K562 (cell line): ENCODE data around the gene PRKAA1. TPM values are rescaled to one million over a fixed set of nuclear protein-coding genes. Genes with fewer than 3 reads are reported as not detected.
"Not testable (repeated sequence)": the region's sequence is repeated elsewhere in the genome, so short reads cannot be mapped to it uniquely, and the experiment has no call there.

ENCODE experiments used
- ATAC-seq: fragments of 200-7000 bp; cut with Tn5 transposase; 3 replicates; pipeline ENCODE4 v1.9.1; 2020; ENCODE audit warnings: moderate library complexity
- BruUV-seq: library from RNA; stranded (reverse); fragments of 400-500 nt; replicated peaks from 2 replicates; lab custom pipeline; 2021; lab: Mats Ljungman, UMichigan
- CTCF ChIA-PET: fragments of 300-600 bp; formaldehyde crosslinking; extraction: SDS; loops from one replicate; lab custom pipeline; 2021; ENCODE audit warnings: low intra/inter-chr PET ratio; lab: Yijun Ruan, JAX
- POLR2A ChIA-PET: fragments of 300-600, 350-650 bp; sonication (Branson Sonifier 250); formaldehyde crosslinking; extraction: SDS; loops from one replicate; lab custom pipeline; 2021; ENCODE audit warnings: antibody characterized with exemption, inconsistent platforms; lab: Yijun Ruan, JAX
- DNase-seq, 4 experiments: peaks; one replicate each; pipeline versions ENCODE4 v3.0.0 to v3.0.0-alpha.2; 2011 to 2018; ENCODE audit warnings: low spot score in 3 of 4, mixed read lengths in 3 of 4; ENCODE audit errors: extremely low read depth in 1 of 4
- FAIRE-seq: peaks from 2 replicates; lab custom pipeline; 2011; peaks lifted over from hg19 to GRCh38; lab: Jason Lieb, UNC
- H2AFZ ChIP-seq: 2 replicates; pipeline ENCODE4 v1.6.0; 2011; ENCODE audit warnings: low read depth, low read length, control low read depth, inconsistent platforms
- H3K27ac ChIP-seq: fragments of 200-600 bp; 3 replicates; pipeline ENCODE4 v1.8.0; 2011; ENCODE audit warnings: low read depth, mild to moderate bottlenecking, control low read depth, inconsistent platforms, low read length, moderate library complexity, mixed read lengths; ENCODE audit errors: extremely low read depth
- H3K27me3 ChIP-seq, 2 experiments: fragments of 300-600 bp in 1 of 2; 2 replicates in 1 of 2; 3 replicates in 1 of 2; pipeline versions ENCODE4 v1.6.0 to v1.8.0; 2011; ENCODE audit warnings: inconsistent platforms in 2 of 2, low read length in 2 of 2, mild to moderate bottlenecking in 1 of 2, mixed read lengths in 1 of 2, moderate library complexity in 1 of 2; ENCODE audit not compliant: control insufficient read depth in 2 of 2, insufficient read depth in 2 of 2
- H3K36me3 ChIP-seq: fragments of 300-600 bp; 3 replicates; pipeline ENCODE4 v1.8.0; 2011; ENCODE audit warnings: mild to moderate bottlenecking, low read length, inconsistent platforms; ENCODE audit not compliant: control insufficient read depth, insufficient read depth
- H3K4me1 ChIP-seq, 2 experiments: fragments of 200-600 bp in 1 of 2; replicated peaks in 1 of 2; 2 replicates in 1 of 2; 3 replicates in 1 of 2; pipeline versions ENCODE4 v1.5.1 to v1.8.0; 2011; ENCODE audit warnings: inconsistent platforms in 2 of 2, low read length in 2 of 2, mild to moderate bottlenecking in 1 of 2, mixed read lengths in 1 of 2, moderate library complexity in 1 of 2; ENCODE audit not compliant: control insufficient read depth in 2 of 2, insufficient read depth in 2 of 2
- H3K4me2 ChIP-seq: 2 replicates; pipeline ENCODE4 v1.6.1; 2011; ENCODE audit warnings: low read length, control low read depth, inconsistent platforms, mixed read lengths; ENCODE audit not compliant: insufficient read depth
- H3K4me3 ChIP-seq: fragments of 200-600 bp; sonication (generic), shearing (Covaris generic); 2 replicates; pipeline ENCODE4 v1.5.1; 2016; ENCODE audit warnings: control low read depth, inconsistent platforms
- H3K79me2 ChIP-seq: fragments of 200-600 bp; 3 replicates; pipeline ENCODE4 v1.8.0; 2011; ENCODE audit warnings: low read length, inconsistent platforms; ENCODE audit not compliant: control insufficient read depth, insufficient read depth
- H3K9ac ChIP-seq, 2 experiments: 2 replicates each; pipeline versions ENCODE4 v1.6.0 to v1.6.1; 2011; ENCODE audit warnings: low read depth in 2 of 2, low read length in 2 of 2, control low read depth in 1 of 2, inconsistent platforms in 1 of 2, mild to moderate bottlenecking in 1 of 2, mixed read lengths in 1 of 2; ENCODE audit not compliant: insufficient read depth in 1 of 2
- H3K9me1 ChIP-seq: one replicate; pipeline ENCODE4 v1.6.0; 2011; ENCODE audit warnings: inconsistent platforms, mild to moderate bottlenecking, low read length, moderate library complexity; ENCODE audit not compliant: control insufficient read depth, insufficient read depth
- H3K9me3 ChIP-seq: replicated peaks from 2 replicates; pipeline ENCODE4 v1.5.1; 2011; ENCODE audit warnings: low read depth, low read length, inconsistent platforms; ENCODE audit not compliant: control insufficient read depth, insufficient read depth
- H4K20me1 ChIP-seq: replicated peaks from 2 replicates; pipeline ENCODE4 v1.6.1; 2011; ENCODE audit warnings: low read length, inconsistent platforms, mixed read lengths; ENCODE audit not compliant: control insufficient read depth, insufficient read depth
- EGR1 ChIP-seq: fragments of 450-650 bp; conservative IDR thresholded peaks from 2 replicates; pipeline ENCODE4 v1.6.1; 2017; ENCODE audit warnings: mild to moderate bottlenecking
- HLTF ChIP-seq: fragments of 450-650 bp; IDR thresholded peaks from 2 replicates; pipeline ENCODE4 v1.6.1; 2016
- WGBS: fragments of 100-300 bp; shearing (Covaris generic); methylation state at CpG from one replicate; pipeline ENCODE4 v1.1.6; 2016; ENCODE audit warnings: low coverage, mixed read lengths; ENCODE audit not compliant: insufficient coverage; ENCODE audit errors: missing lambda C conversion rate; 5-methylcytosine and 5-hydroxymethylcytosine counted together
- in situ Hi-C: fragments of 300-500 bp; cut with MboI; formaldehyde crosslinking; loops from 4 replicates; pipeline ENCODE4 v1.15.0; 2018; ENCODE audit warnings: inconsistent platforms, mixed read lengths
- intact Hi-C: fragments of 100-400 bp; cut with micrococcal nuclease; formaldehyde crosslinking; loops from 2 replicates; pipeline ENCODE4 v1.14.2; 2022
- polyA plus RNA-seq, 8 experiments: library from polyadenylated mRNA; depleted of rRNA in 4 of 8; stranded (reverse) in 5 of 8; unstranded in 3 of 8; fragments of >200 nt; fragmentation: Nextera tagmentation in 2 of 8; fragmentation: Illumina TruSeq in 1 of 8; extraction: Ambion mirVana in 2 of 8; extraction: Trizol in 1 of 8; gene quantifications; 2 replicates each; pipeline versions ENCODE4 v1.2.1 to v1.2.3, GENCODE V29; 2011 to 2014; ENCODE audit warnings: inconsistent platforms in 1 of 8, missing spikeins in 1 of 8
- total RNA-seq, 7 experiments: library from RNA; depleted of rRNA in 6 of 7; stranded (reverse); fragments of >200 nt in 6 of 7; fragmentation: Illumina TruSeq in 2 of 7; extraction: Trizol in 2 of 7; gene quantifications; 2 replicates each; pipeline versions ENCODE4 v1.2.1 to v1.2.3, GENCODE V29; 2011 to 2021; ENCODE audit warnings: low replicate concordance in 1 of 7
- TF ChIP-seq, protein P1 (sequence below), 2 experiments: fragments of 450-650 bp; IDR thresholded peaks; 2 replicates each; pipeline ENCODE4 v1.6.1; 2016

The PRKAA1 gene
- total and polyA plus RNA-seq, 9 of the 15 experiments (the other 6 are each of a cell fraction or from before 2014, with no cell fraction given): 24.5 to 84.0 (median 51.4) TPM

DNA sequence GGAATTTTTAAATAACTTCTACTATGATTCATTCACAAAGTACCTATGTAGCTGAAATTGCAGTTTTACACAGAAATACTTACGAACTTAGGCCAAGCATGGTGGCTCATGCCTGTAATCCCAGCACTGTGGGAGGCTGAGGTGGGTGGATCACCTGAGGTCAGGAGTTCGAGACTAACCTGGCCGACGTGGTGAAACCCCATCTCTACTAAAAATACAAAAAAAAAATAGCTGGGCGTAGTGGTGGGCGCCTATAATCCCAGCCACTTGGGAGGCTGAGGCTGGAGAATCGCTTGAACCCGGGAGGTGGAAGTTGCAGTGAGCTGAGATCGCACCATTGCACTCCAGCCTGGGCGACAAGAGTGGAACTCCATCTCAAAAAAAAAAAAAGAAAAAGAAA, 5.5 kb downstream of the PRKAA1 start:
- H3K4me3 ChIP-seq, ATAC-seq, CTCF ChIA-PET, H3K9ac ChIP-seq, H3K27ac ChIP-seq, intact Hi-C loops, H3K27me3 ChIP-seq, H3K4me2 ChIP-seq, BruUV-seq, H3K9me3 ChIP-seq, in situ Hi-C loops, H3K9me1 ChIP-seq: not testable (repeated sequence)
- WGBS: 80% methylated on average over 10 of the region's 10 CpGs
- Histone ChIP-seq H3K79me2 (peaks cover 100% of the 10 kb centered on the region), H3K4me1 (peaks cover 15 to 35% of the 10 kb centered on the region in 2 experiments; a peak in 4 of 5 replicates), H4K20me1 (peaks cover 13% of the 10 kb centered on the region), H3K36me3 (peaks cover 37% of the 10 kb centered on the region; the same call in 2 of the 3 replicates)
- TF ChIP-seq, protein P1, sequence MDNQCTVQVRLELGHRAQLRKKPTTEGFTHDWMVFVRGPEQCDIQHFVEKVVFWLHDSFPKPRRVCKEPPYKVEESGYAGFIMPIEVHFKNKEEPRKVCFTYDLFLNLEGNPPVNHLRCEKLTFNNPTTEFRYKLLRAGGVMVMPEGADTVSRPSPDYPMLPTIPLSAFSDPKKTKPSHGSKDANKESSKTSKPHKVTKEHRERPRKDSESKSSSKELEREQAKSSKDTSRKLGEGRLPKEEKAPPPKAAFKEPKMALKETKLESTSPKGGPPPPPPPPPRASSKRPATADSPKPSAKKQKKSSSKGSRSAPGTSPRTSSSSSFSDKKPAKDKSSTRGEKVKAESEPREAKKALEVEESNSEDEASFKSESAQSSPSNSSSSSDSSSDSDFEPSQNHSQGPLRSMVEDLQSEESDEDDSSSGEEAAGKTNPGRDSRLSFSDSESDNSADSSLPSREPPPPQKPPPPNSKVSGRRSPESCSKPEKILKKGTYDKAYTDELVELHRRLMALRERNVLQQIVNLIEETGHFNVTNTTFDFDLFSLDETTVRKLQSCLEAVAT (IDR thresholded peaks at IDR 0.05): peak in 1 of 2 experiments; percentile 36; a peak in 1 of 4 replicates
- TF ChIP-seq EGR1: 0 out of 2 replicates have a peak, but pooled peaks have one; percentile 22
- TF ChIP-seq HLTF: 0 out of 2 replicates have a peak, but pooled peaks have one; percentile 13
- TF ChIP-seq, all 486 proteins: peak for 3; not testable (repeated sequence) for 483
- DNase-seq, FAIRE-seq, H2AFZ ChIP-seq: not testable (repeated sequence)
- POLR2A ChIA-PET: interaction anchor here (0.6 kb wide), 1 partner anchor 28 kb away, joined by 3 read pairs; no protein-coding TSS in a partner anchor
